ENCODE measurements around the gene SPIRE2. TPM values are rescaled to one million over a fixed set of nuclear protein-coding genes. Genes with fewer than 3 reads are reported as not detected.
A peak's percentile ranks its signal among the peaks of the same experiment; 100 is the strongest.

The SPIRE2 gene
- total and polyA plus RNA-seq, 2 experiments from 2014 or later = 18.4 to 21.7 TPM

GRCh38 chr16:89837014-89837546 is 8.8 kb downstream of the SPIRE2 start:
- no peak for DNase-seq (ENCODE audit: low spot score)
- Histone ChIP-seq H3K27me3 (no peaks in the 10 kb centered on the region), H3K4me1 (ENCODE audit: insufficient read depth) (peaks cover 5% of the 10 kb centered on the region), H3K4me3 (no peak overlapping the region), H3K79me2 (peaks cover under 1% of the 10 kb centered on the region), H3K27ac (peak overlapping the region; percentile 89), H3K36me3 (replicated peaks; ENCODE audit: insufficient read depth, low read depth) (no peaks in the 10 kb centered on the region), H3K4me2 (peak overlapping the region; percentile 69), H3K9me2 (replicated peaks; ENCODE audit: insufficient read depth) (no peaks in the 10 kb centered on the region), H2AFZ (no peak overlapping the region), H3K9me3 (ENCODE audit: low read depth) (no peaks in the 10 kb centered on the region), H4K20me1 (ENCODE audit: insufficient read depth, poor library complexity, severe bottlenecking) (no peaks in the 10 kb centered on the region)
- TF ChIP-seq EZH2phosphoT487 (IDR thresholded peaks at IDR 0.05; ENCODE audit: low read depth, severe bottlenecking, unreplicated experiment) = no peak
- 89% methylated on average over 17 of the region's 17 CpGs for WGBS (ENCODE audit: low lambda C conversion rate, missing lambda C conversion rate)

- DNase-seq (ENCODE audit: low spot score) = no peak
- TF ChIP-seq EZH2 (IDR thresholded peaks at IDR 0.05; ENCODE audit: borderline replicate concordance) (no peak), CTCF (IDR thresholded peaks at IDR 0.05; ENCODE audit: poor library complexity) (no peak), EZH2phosphoT487 (IDR thresholded peaks at IDR 0.05; ENCODE audit: low read depth, severe bottlenecking, unreplicated experiment) (no peak)
- 95% methylated on average over 10 of the region's 10 CpGs for WGBS (ENCODE audit: low lambda C conversion rate, missing lambda C conversion rate)
- H3K4me3 ChIP-seq = no peak overlapping the region
- no peaks in the 10 kb centered on the region for H3K36me3 ChIP-seq (replicated peaks; ENCODE audit: insufficient read depth, low read depth)
- no peaks in the 10 kb centered on the region for H3K9me2 ChIP-seq (replicated peaks; ENCODE audit: insufficient read depth)
- no peak overlapping the region for H2AFZ ChIP-seq
- no peaks in the 10 kb centered on the region for H3K79me2 ChIP-seq
- no peaks in the 10 kb centered on the region for H4K20me1 ChIP-seq (ENCODE audit: insufficient read depth, poor library complexity, severe bottlenecking)
- H3K27me3 ChIP-seq = no peaks in the 10 kb centered on the region
- no peak overlapping the region for H3K27ac ChIP-seq
- no peak overlapping the region for H3K4me2 ChIP-seq
- no peaks in the 10 kb centered on the region for H3K4me1 ChIP-seq (ENCODE audit: insufficient read depth)
- H3K9me3 ChIP-seq (ENCODE audit: low read depth) = no peaks in the 10 kb centered on the region
Observed at GRCh38 chr16:89841275-89841674, 13.0 kb downstream of the SPIRE2 start.

GRCh38 chr16:89842471-89843408 is 14.5 kb downstream of the SPIRE2 start:
- H3K4me3 ChIP-seq = no peak overlapping the region
- H3K4me2 ChIP-seq = no peak overlapping the region
- H3K36me3 ChIP-seq (replicated peaks; ENCODE audit: insufficient read depth, low read depth) = no peaks in the 10 kb centered on the region
- H3K27ac ChIP-seq = no peak overlapping the region
- H3K27me3 ChIP-seq = no peaks in the 10 kb centered on the region
- no peak for TF ChIP-seq EZH2phosphoT487 (IDR thresholded peaks at IDR 0.05; ENCODE audit: low read depth, severe bottlenecking, unreplicated experiment)
- no peak for TF ChIP-seq EZH2 (IDR thresholded peaks at IDR 0.05; ENCODE audit: borderline replicate concordance)
- H2AFZ ChIP-seq = no peak overlapping the region
- WGBS (ENCODE audit: low lambda C conversion rate, missing lambda C conversion rate) = 83% methylated on average over 26 of the region's 26 CpGs
- H3K9me2 ChIP-seq (replicated peaks; ENCODE audit: insufficient read depth) = no peaks in the 10 kb centered on the region
- H3K9me3 ChIP-seq (ENCODE audit: low read depth) = no peaks in the 10 kb centered on the region
- DNase-seq (ENCODE audit: low spot score) = no peak
- H3K4me1 ChIP-seq (ENCODE audit: insufficient read depth) = peaks cover 6% of the 10 kb centered on the region
- H4K20me1 ChIP-seq (ENCODE audit: insufficient read depth, poor library complexity, severe bottlenecking) = no peaks in the 10 kb centered on the region
- no peaks in the 10 kb centered on the region for H3K79me2 ChIP-seq

GRCh38 chr16:89843409-89844350 is 15.4 kb downstream of the SPIRE2 start:
- no peaks in the 10 kb centered on the region for H3K36me3 ChIP-seq (replicated peaks; ENCODE audit: insufficient read depth, low read depth)
- peaks cover 6% of the 10 kb centered on the region for H3K4me1 ChIP-seq (ENCODE audit: insufficient read depth)
- H3K9me3 ChIP-seq (ENCODE audit: low read depth) = no peaks in the 10 kb centered on the region
- TF ChIP-seq EZH2 (IDR thresholded peaks at IDR 0.05; ENCODE audit: borderline replicate concordance) (no peak), EZH2phosphoT487 (IDR thresholded peaks at IDR 0.05; ENCODE audit: low read depth, severe bottlenecking, unreplicated experiment) (no peak), CTCF (IDR thresholded peaks at IDR 0.05; ENCODE audit: poor library complexity) (no peak)
- no peak overlapping the region for H3K27ac ChIP-seq
- no peaks in the 10 kb centered on the region for H3K27me3 ChIP-seq
- H3K79me2 ChIP-seq = no peaks in the 10 kb centered on the region
- H3K4me3 ChIP-seq = no peak overlapping the region
- 82% methylated on average over 19 of the region's 20 CpGs for WGBS (ENCODE audit: low lambda C conversion rate, missing lambda C conversion rate)
- DNase-seq (ENCODE audit: low spot score) = no peak
- H3K9me2 ChIP-seq (replicated peaks; ENCODE audit: insufficient read depth) = no peaks in the 10 kb centered on the region
- H3K4me2 ChIP-seq = no peak overlapping the region
- no peaks in the 10 kb centered on the region for H4K20me1 ChIP-seq (ENCODE audit: insufficient read depth, poor library complexity, severe bottlenecking)
- no peak overlapping the region for H2AFZ ChIP-seq

Data from hepatocyte (in vitro differentiated cells).